K562 (cell line): ENCODE measurements around the gene ARMC7. TPM values are rescaled to one million over a fixed set of nuclear protein-coding genes. Genes with fewer than 3 reads are reported as not detected.
A peak's percentile ranks its signal among the peaks of the same experiment; 100 is the strongest.

Experiments
- ARNT ChIP-seq, 2 experiments: fragments of 450-650 bp; IDR thresholded peaks; 2 replicates each; pipeline ENCODE4 v1.6.1; 2016; ENCODE audit warnings: mild to moderate bottlenecking in 1 of 2
- BHLHE40 ChIP-seq: IDR thresholded peaks from 2 replicates; pipeline ENCODE4 v1.6.1; 2011; ENCODE audit warnings: low read length, improper control_type of control experiment
- CBFA2T3 ChIP-seq: fragments of 450-650 bp; IDR thresholded peaks from 2 replicates; pipeline ENCODE4 v1.6.1; 2017
- CCNT2 ChIP-seq: IDR thresholded peaks from 2 replicates; pipeline ENCODE4 v1.6.1; 2011; ENCODE audit warnings: borderline replicate concordance, low read depth, mild to moderate bottlenecking, moderate library complexity, mixed read lengths, low read length; ENCODE audit not compliant: insufficient read length; ENCODE audit errors: extremely low read depth
- ETV5 ChIP-seq: sonication (generic); formaldehyde crosslinking; IDR thresholded peaks from 2 replicates; pipeline ENCODE4 v1.4.0; 2020; ENCODE audit warnings: low read depth, mild to moderate bottlenecking, missing genetic modification reagents
- GABPA ChIP-seq: fragments of 200-800 bp; sonication (Bioruptor generic); conservative IDR thresholded peaks from 2 replicates; pipeline ENCODE4 v1.6.1; 2016; ENCODE audit warnings: low read depth, missing genetic modification characterization, missing compliant biosample characterization
- GMEB1 ChIP-seq: fragments of 250-450 bp; sonication (Bioruptor Pico); IDR thresholded peaks from 2 replicates; pipeline ENCODE4 v1.4.0; 2020; ENCODE audit warnings: mild to moderate bottlenecking
- HCFC1 ChIP-seq: IDR thresholded peaks from 2 replicates; pipeline ENCODE4 v1.6.1; 2012; ENCODE audit warnings: low read depth, low read length, improper control_type of control experiment
- MAFF ChIP-seq: IDR thresholded peaks from 2 replicates; pipeline ENCODE4 v1.6.1; 2012; ENCODE audit warnings: low read length, improper control_type of control experiment
- MAFG ChIP-seq: fragments of 450-650 bp; conservative IDR thresholded peaks from 2 replicates; pipeline ENCODE4 v1.6.1; 2016; ENCODE audit warnings: missing genetic modification characterization, missing compliant biosample characterization
- MAFK ChIP-seq: IDR thresholded peaks from 2 replicates; pipeline ENCODE4 v1.6.1; 2011; ENCODE audit warnings: low read length, improper control_type of control experiment
- NFRKB ChIP-seq: fragments of 450-650 bp; IDR thresholded peaks from 2 replicates; pipeline ENCODE4 v1.6.1; 2016; ENCODE audit warnings: low read depth
- NRF1 ChIP-seq, 2 experiments: fragments of 450-650 bp; IDR thresholded peaks in 1 of 2; conservative IDR thresholded peaks in 1 of 2; 2 replicates each; pipeline ENCODE4 v1.6.1; 2014; ENCODE audit warnings: mild to moderate bottlenecking in 2 of 2
- PRDM10 ChIP-seq: fragments of 450-650 bp; IDR thresholded peaks from 2 replicates; pipeline ENCODE4 v1.6.1; 2018; ENCODE audit not compliant: partially characterized antibody
- PURB ChIP-seq: sonication (generic); formaldehyde crosslinking; IDR thresholded peaks from 2 replicates; pipeline ENCODE4 v1.9.0; 2021; ENCODE audit warnings: low read depth, mild to moderate bottlenecking, missing genetic modification reagents
- PYGO2 ChIP-seq: fragments of 450-650 bp; IDR thresholded peaks from 2 replicates; pipeline ENCODE4 v1.6.1; 2016; ENCODE audit warnings: mild to moderate bottlenecking, missing genetic modification characterization, moderate library complexity, missing compliant biosample characterization
- RBFOX2 ChIP-seq: fragments of 200-400 bp; formaldehyde crosslinking; IDR thresholded peaks from 2 replicates; pipeline ENCODE4 v1.6.1; 2017; ENCODE audit warnings: low read depth, mild to moderate bottlenecking, low read length, moderate library complexity
- SP2 ChIP-seq: IDR thresholded peaks from 2 replicates; pipeline ENCODE4 v1.6.1; 2011; ENCODE audit warnings: mild to moderate bottlenecking, low read depth, low read length, moderate library complexity; ENCODE audit not compliant: poor library complexity, severe bottlenecking; ENCODE audit errors: extremely low read depth
- SUPT5H ChIP-seq: fragments of 450-650 bp; IDR thresholded peaks from 2 replicates; pipeline ENCODE4 v1.6.1; 2016
- ZNF124 ChIP-seq: sonication (generic); formaldehyde crosslinking; IDR thresholded peaks from 2 replicates; pipeline ENCODE4 v1.8.1; 2022; ENCODE audit warnings: missing genetic modification reagents
- ZNF175 ChIP-seq: fragments of 200-800 bp; sonication (Bioruptor generic); IDR thresholded peaks from 2 replicates; pipeline ENCODE4 v1.6.1; 2016; ENCODE audit warnings: low read depth, mild to moderate bottlenecking, missing genetic modification characterization, missing compliant biosample characterization
- ZNF395 ChIP-seq: fragments of 200-800 bp; sonication (Bioruptor generic); IDR thresholded peaks from 2 replicates; pipeline ENCODE4 v1.6.1; 2017; ENCODE audit warnings: missing genetic modification characterization, missing compliant biosample characterization
- polyA plus RNA-seq, 8 experiments: library from polyadenylated mRNA; depleted of rRNA in 4 of 8; stranded (reverse) in 5 of 8; unstranded in 3 of 8; fragments of >200 nt; fragmentation: Nextera tagmentation in 2 of 8; fragmentation: Illumina TruSeq in 1 of 8; extraction: Ambion mirVana in 2 of 8; extraction: Trizol in 1 of 8; gene quantifications; 2 replicates each; pipeline versions ENCODE4 v1.2.1 to v1.2.3, GENCODE V29; 2011 to 2014; ENCODE audit warnings: inconsistent platforms in 1 of 8, missing spikeins in 1 of 8
- total RNA-seq, 7 experiments: library from RNA; depleted of rRNA in 6 of 7; stranded (reverse); fragments of >200 nt in 6 of 7; fragmentation: Illumina TruSeq in 2 of 7; extraction: Trizol in 2 of 7; gene quantifications; 2 replicates each; pipeline versions ENCODE4 v1.2.1 to v1.2.3, GENCODE V29; 2011 to 2021; ENCODE audit warnings: low replicate concordance in 1 of 7

Gene ARMC7
- total and polyA plus RNA-seq, 9 of the 15 experiments (the other 6 are each of a cell fraction or from before 2014, with no cell fraction given), result 1.4 to 15.2 (median 5.9) TPM

- TF ChIP-seq SUPT5H, result 0 out of 2 replicates have a peak, but pooled peaks have one; percentile 29
- 0 out of 4 replicates have a peak, but pooled peaks of 1 of the 2 experiments have one; percentile 25 for TF ChIP-seq ARNT (IDR thresholded peaks at IDR 0.05)
- TF ChIP-seq ZNF175 (CRISPR knock-in tag), result peak; percentile 88
- TF ChIP-seq SP2, result no peak
- TF ChIP-seq CBFA2T3, result peak; percentile 89
- TF ChIP-seq BHLHE40, result peak; percentile 64
- TF ChIP-seq ZNF395 (CRISPR knock-in tag), result peak; percentile 52; the same call in 1 of the 2 replicates
- no peak for TF ChIP-seq PRDM10
- TF ChIP-seq HCFC1, result no peak
- peak; percentile 90 for TF ChIP-seq MAFG (tag)
- TF ChIP-seq NFRKB, result peak; percentile 71; the same call in 1 of the 2 replicates
- TF ChIP-seq RBFOX2, result peak; percentile 78
- TF ChIP-seq CCNT2, result peak; percentile 89
- TF ChIP-seq GABPA, result peak; percentile 72
- peak; percentile 8; the same call in 1 of the 2 replicates for TF ChIP-seq PYGO2 (tag)
- TF ChIP-seq PURB (CRISPR knock-in tag), result no peak
- TF ChIP-seq MAFF, result peak; percentile 76
- TF ChIP-seq NRF1 (conservative IDR thresholded peaks at IDR 0.05 in 1 of 2, IDR thresholded peaks at IDR 0.05 in 1 of 2), result peak; percentile 64 to 68
- peak; percentile 85 for TF ChIP-seq MAFK
- no peak for TF ChIP-seq ZNF124
- TF ChIP-seq ETV5 (CRISPR knock-in tag), result peak; percentile 57; the same call in 1 of the 2 replicates
- peak; percentile 24; the same call in 1 of the 2 replicates for TF ChIP-seq GMEB1 (CRISPR knock-in tag)
Observed at GRCh38 chr17:75124041-75124818, 14.5 kb downstream of the ARMC7 start (continued).
